Activated CD4-positive, alpha-beta T cell treated with anti-CD3 and anti-CD28 coated beads for 1 hour (primary cell): Measurements from ENCODE around the gene SLC25A30.

Experiments
- DNase-seq: peaks from one replicate; pipeline ENCODE4 v3.0.0-alpha.2; 2020

Gene SLC25A30

GRCh38 chr13:45417790-45418534 is at the start of gene SLC25A30:
Gene SLC25A30 (minus strand): TSS chr13:45418373. CDS start chr13:45411425, 6,948 bp downstream.
- peak; percentile 83 for DNase-seq

GRCh38 chr13:45466359-45466758 is 48.2 kb upstream of the SLC25A30 start:
- DNase-seq: no peak

GRCh38 chr13:45464687-45465453 is 46.7 kb upstream of the SLC25A30 start, which contains the start of gene COG3:
Gene COG3 (plus strand): TSS chr13:45464939. CDS start chr13:45465037, 98 bp downstream.
- peak; percentile 89 for DNase-seq

- DNase-seq: no peak
These were observed 46.0 kb upstream of the SLC25A30 start for GRCh38 chr13:45464141-45464686.

- no peak for DNase-seq
These were observed 38.2 kb upstream of the SLC25A30 start for GRCh38 chr13:45456196-45456972.

GRCh38 chr13:45454204-45454603 is 36.0 kb upstream of the SLC25A30 start:
- no peak for DNase-seq

GRCh38 chr13:45451282-45451681 is 33.1 kb upstream of the SLC25A30 start:
- no peak for DNase-seq

GRCh38 chr13:45448965-45449559 is 30.9 kb upstream of the SLC25A30 start:
- no peak for DNase-seq

- no peak for DNase-seq
These were observed 29.0 kb upstream of the SLC25A30 start for GRCh38 chr13:45447050-45447661.

- no peak for DNase-seq
These were observed 28.0 kb upstream of the SLC25A30 start for GRCh38 chr13:45446181-45446580.

- no peak for DNase-seq
These were observed 26.9 kb upstream of the SLC25A30 start for GRCh38 chr13:45445053-45445452.

- no peak for DNase-seq
These were observed 23.5 kb upstream of the SLC25A30 start for GRCh38 chr13:45441633-45442032.

- DNase-seq: no peak
These were observed 21.7 kb upstream of the SLC25A30 start for GRCh38 chr13:45439781-45440462.

- DNase-seq: no peak
These were observed 20.8 kb upstream of the SLC25A30 start for GRCh38 chr13:45439008-45439407.

- no peak for DNase-seq
These were observed 19.8 kb upstream of the SLC25A30 start for GRCh38 chr13:45437947-45438346.

- no peak for DNase-seq
These were observed 18.8 kb upstream of the SLC25A30 start for GRCh38 chr13:45436953-45437352.

- DNase-seq: no peak
These were observed 18.2 kb upstream of the SLC25A30 start for GRCh38 chr13:45436332-45436731.

GRCh38 chr13:45434556-45435371 is 16.6 kb upstream of the SLC25A30 start:
- no peak for DNase-seq

GRCh38 chr13:45433381-45433790 is 15.2 kb upstream of the SLC25A30 start:
- DNase-seq: no peak

- no peak for DNase-seq
These were observed 14.7 kb upstream of the SLC25A30 start for GRCh38 chr13:45432737-45433380.
